ENCODE data around the gene PLCB4.

- TF ChIP-seq, protein P1, sequence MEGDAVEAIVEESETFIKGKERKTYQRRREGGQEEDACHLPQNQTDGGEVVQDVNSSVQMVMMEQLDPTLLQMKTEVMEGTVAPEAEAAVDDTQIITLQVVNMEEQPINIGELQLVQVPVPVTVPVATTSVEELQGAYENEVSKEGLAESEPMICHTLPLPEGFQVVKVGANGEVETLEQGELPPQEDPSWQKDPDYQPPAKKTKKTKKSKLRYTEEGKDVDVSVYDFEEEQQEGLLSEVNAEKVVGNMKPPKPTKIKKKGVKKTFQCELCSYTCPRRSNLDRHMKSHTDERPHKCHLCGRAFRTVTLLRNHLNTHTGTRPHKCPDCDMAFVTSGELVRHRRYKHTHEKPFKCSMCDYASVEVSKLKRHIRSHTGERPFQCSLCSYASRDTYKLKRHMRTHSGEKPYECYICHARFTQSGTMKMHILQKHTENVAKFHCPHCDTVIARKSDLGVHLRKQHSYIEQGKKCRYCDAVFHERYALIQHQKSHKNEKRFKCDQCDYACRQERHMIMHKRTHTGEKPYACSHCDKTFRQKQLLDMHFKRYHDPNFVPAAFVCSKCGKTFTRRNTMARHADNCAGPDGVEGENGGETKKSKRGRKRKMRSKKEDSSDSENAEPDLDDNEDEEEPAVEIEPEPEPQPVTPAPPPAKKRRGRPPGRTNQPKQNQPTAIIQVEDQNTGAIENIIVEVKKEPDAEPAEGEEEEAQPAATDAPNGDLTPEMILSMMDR (IDR thresholded peaks at IDR 0.05), result no peak
- TF ChIP-seq POLR2A (IDR thresholded peaks at IDR 0.05), result no peak
Observed at GRCh38 chr20:9402141-9402540, 333.3 kb downstream of the PLCB4 start.

Data from testis (tissue), 2 donors.